Measurements from ENCODE around the gene IGFBP5. TPM values are rescaled to one million over a fixed set of nuclear protein-coding genes. Genes with fewer than 3 reads are reported as not detected.

IGFBP5 gene
- total RNA-seq, 1 experiment from 2014 or later: 0.20 TPM

DNA sequence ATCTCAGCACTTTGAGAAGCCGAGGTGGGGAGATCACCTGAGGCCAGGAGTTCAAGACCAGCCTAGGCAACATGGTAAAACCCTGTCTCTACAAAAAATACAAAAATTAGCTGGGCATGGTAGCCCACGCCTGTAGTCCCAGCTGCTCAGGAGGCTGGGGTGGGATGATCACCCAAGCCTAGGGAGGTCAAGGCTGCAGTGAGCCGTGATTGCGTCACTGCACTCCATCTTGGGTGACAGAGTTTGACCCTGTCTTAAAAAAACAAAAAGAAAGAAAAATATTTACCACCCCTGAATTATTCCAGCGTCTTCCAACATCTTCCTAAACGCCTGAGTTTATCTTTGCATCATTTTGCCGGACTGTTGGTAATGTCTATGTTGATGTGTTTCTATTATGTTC is 6.2 kb upstream of the IGFBP5 start:
- Histone ChIP-seq H3K36me3 (ENCODE audit: control insufficient read depth, insufficient read depth, low read length) (no peaks in the 10 kb centered on the region), H3K9me3 (no peaks in the 10 kb centered on the region), H3K4me3 (ENCODE audit: low read depth, low read length) (no peak overlapping the region), H3K27me3 (replicated peaks; ENCODE audit: control insufficient read depth, insufficient read depth, low read length) (no peaks in the 10 kb centered on the region; the same call in 1 of the 2 replicates), H3K4me1 (peaks cover 6% of the 10 kb centered on the region; the same call in 1 of the 2 replicates)
- no TSS peak for BruUV-seq (replicated peaks)
- CTCF ChIA-PET: interaction anchor here (0.6 to 0.9 kb wide), 2 partner anchors 10 to 71 kb away, joined by 3 read pairs; no protein-coding TSS in a partner anchor
- Mint-ChIP-seq H3K4me3 (ENCODE audit: unreplicated experiment) (no peak overlapping the region), H3K36me3 (ENCODE audit: insufficient read depth, unreplicated experiment) (no peaks in the 10 kb centered on the region), H3K27me3 (ENCODE audit: insufficient read depth, unreplicated experiment) (peaks cover 7% of the 10 kb centered on the region), H3K4me1 (ENCODE audit: low read depth, unreplicated experiment) (peaks cover 6% of the 10 kb centered on the region), H3K27ac (ENCODE audit: unreplicated experiment) (no peak overlapping the region), H3K9me3 (ENCODE audit: unreplicated experiment) (no peaks in the 10 kb centered on the region)
- POLR2A ChIA-PET: no interaction called here
- DNase-seq: no peak
- intact Hi-C loops (cut with micrococcal nuclease; ENCODE audit: unreplicated experiment): no loop called here
- TF ChIP-seq, protein P1, sequence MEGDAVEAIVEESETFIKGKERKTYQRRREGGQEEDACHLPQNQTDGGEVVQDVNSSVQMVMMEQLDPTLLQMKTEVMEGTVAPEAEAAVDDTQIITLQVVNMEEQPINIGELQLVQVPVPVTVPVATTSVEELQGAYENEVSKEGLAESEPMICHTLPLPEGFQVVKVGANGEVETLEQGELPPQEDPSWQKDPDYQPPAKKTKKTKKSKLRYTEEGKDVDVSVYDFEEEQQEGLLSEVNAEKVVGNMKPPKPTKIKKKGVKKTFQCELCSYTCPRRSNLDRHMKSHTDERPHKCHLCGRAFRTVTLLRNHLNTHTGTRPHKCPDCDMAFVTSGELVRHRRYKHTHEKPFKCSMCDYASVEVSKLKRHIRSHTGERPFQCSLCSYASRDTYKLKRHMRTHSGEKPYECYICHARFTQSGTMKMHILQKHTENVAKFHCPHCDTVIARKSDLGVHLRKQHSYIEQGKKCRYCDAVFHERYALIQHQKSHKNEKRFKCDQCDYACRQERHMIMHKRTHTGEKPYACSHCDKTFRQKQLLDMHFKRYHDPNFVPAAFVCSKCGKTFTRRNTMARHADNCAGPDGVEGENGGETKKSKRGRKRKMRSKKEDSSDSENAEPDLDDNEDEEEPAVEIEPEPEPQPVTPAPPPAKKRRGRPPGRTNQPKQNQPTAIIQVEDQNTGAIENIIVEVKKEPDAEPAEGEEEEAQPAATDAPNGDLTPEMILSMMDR (IDR thresholded peaks at IDR 0.05; ENCODE audit: insufficient read depth in 1 of 2, low read depth in 1 of 2, low read length in 1 of 2, severe bottlenecking in 1 of 2, unreplicated experiment in 1 of 2): no peak

DNA sequence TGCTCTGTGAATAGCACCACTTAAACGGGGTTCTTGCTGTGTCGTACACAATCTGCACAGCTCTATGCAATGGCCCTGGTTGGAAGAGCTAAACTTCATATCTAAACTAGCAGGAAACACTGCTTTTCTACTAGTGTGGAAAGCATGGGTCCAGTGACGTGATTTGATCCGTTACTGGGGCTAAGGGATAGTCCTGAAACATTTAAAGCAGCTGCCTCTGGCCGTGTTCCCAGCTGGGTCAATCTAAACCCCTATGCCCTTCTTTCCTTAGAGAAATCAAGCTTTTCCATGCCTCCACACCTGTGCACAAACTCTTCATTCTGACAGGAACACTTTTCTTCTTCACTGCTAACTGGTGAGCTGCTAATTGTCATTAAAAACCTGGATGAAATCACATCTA is 5.4 kb upstream of the IGFBP5 start:
- Mint-ChIP-seq H3K9me3 (ENCODE audit: unreplicated experiment) (no peaks in the 10 kb centered on the region), H3K27ac (ENCODE audit: unreplicated experiment) (no peak overlapping the region), H3K27me3 (ENCODE audit: insufficient read depth, unreplicated experiment) (peaks cover 9% of the 10 kb centered on the region), H3K4me3 (ENCODE audit: unreplicated experiment) (no peak overlapping the region), H3K36me3 (ENCODE audit: insufficient read depth, unreplicated experiment) (no peaks in the 10 kb centered on the region), H3K4me1 (ENCODE audit: low read depth, unreplicated experiment) (peaks cover 6% of the 10 kb centered on the region)
- CTCF ChIA-PET: no interaction called here
- Histone ChIP-seq H3K9me3 (no peaks in the 10 kb centered on the region), H3K27me3 (replicated peaks; ENCODE audit: control insufficient read depth, insufficient read depth, low read length) (no peaks in the 10 kb centered on the region; the same call in 1 of the 2 replicates), H3K36me3 (ENCODE audit: control insufficient read depth, insufficient read depth, low read length) (no peaks in the 10 kb centered on the region), H3K4me1 (peaks cover 6% of the 10 kb centered on the region; the same call in 1 of the 2 replicates), H3K4me3 (ENCODE audit: low read depth, low read length) (no peak overlapping the region)
- POLR2A ChIA-PET: no interaction called here
- TF ChIP-seq, protein P1 (IDR thresholded peaks at IDR 0.05; ENCODE audit: insufficient read depth in 1 of 2, low read depth in 1 of 2, low read length in 1 of 2, severe bottlenecking in 1 of 2, unreplicated experiment in 1 of 2): no peak
- intact Hi-C loops (cut with micrococcal nuclease; ENCODE audit: unreplicated experiment): no loop called here
- DNase-seq: no peak
- no TSS peak for BruUV-seq (replicated peaks)

DNA sequence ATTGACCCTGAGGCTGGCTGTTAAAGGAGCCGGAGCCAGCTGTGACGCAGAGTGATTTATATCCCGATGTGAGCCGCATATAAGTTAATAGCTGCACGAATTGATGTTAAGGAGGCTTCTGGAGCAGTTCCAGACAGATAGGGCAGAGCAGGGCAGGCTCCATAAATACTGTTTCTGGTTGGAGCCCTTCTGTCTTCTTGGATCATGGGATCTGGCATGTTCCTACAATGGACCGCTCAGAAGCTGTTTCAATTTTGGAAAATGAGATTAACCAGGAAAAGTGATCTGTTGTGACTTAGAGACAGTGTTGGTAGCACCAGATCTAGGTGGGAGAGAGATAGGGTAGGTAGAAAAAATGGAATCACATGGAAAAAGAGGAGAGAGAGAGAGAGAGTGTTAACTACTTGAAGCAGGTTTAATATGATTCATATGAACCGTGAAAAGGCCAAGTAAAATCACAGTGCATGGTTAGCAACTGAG is 4.8 kb upstream of the IGFBP5 start:
- no TSS peak for BruUV-seq (replicated peaks)
- no peaks in the 10 kb centered on the region; the same call in 1 of the 2 replicates for H3K27me3 ChIP-seq (replicated peaks; ENCODE audit: control insufficient read depth, insufficient read depth, low read length)
- intact Hi-C loops (cut with micrococcal nuclease; ENCODE audit: unreplicated experiment): no loop called here
- DNase-seq: no peak
- Mint-ChIP-seq H3K27me3 (ENCODE audit: insufficient read depth, unreplicated experiment) (peaks cover 12% of the 10 kb centered on the region), H3K4me1 (ENCODE audit: low read depth, unreplicated experiment) (peaks cover 6% of the 10 kb centered on the region), H3K9me3 (ENCODE audit: unreplicated experiment) (no peaks in the 10 kb centered on the region), H3K36me3 (ENCODE audit: insufficient read depth, unreplicated experiment) (no peaks in the 10 kb centered on the region), H3K27ac (ENCODE audit: unreplicated experiment) (no peak overlapping the region), H3K4me3 (ENCODE audit: unreplicated experiment) (no peak overlapping the region)
- CTCF ChIA-PET: no interaction called here
- TF ChIP-seq, protein P1 (IDR thresholded peaks at IDR 0.05; ENCODE audit: insufficient read depth in 1 of 2, low read depth in 1 of 2, low read length in 1 of 2, severe bottlenecking in 1 of 2, unreplicated experiment in 1 of 2): no peak
- peaks cover 6% of the 10 kb centered on the region; the same call in 1 of the 2 replicates for H3K4me1 ChIP-seq
- no peak overlapping the region for H3K4me3 ChIP-seq (ENCODE audit: low read depth, low read length)
- H3K36me3 ChIP-seq (ENCODE audit: control insufficient read depth, insufficient read depth, low read length): no peaks in the 10 kb centered on the region
- POLR2A ChIA-PET: no interaction called here
- no peaks in the 10 kb centered on the region for H3K9me3 ChIP-seq
